ENCODE measurements around the gene EYA2.

- no peak for TF ChIP-seq POLR2AphosphoS5 (IDR thresholded peaks at IDR 0.05; ENCODE audit: borderline replicate concordance, low read depth, low read length)
- TF ChIP-seq EZH2 (IDR thresholded peaks at IDR 0.05), result no peak
- TF ChIP-seq FOXP2 (optimal IDR thresholded peaks at IDR 0.05; ENCODE audit: control extremely low read depth, extremely low read length, insufficient read depth), result no peak
Measured at GRCh38 chr20:47227119-47227518, 332.5 kb downstream of the EYA2 start.

All from SK-N-MC (cell line).